Left lung (tissue), 10 donors: ENCODE measurements around the gene DLGAP1. TPM values are rescaled to one million over a fixed set of nuclear protein-coding genes. Genes with fewer than 3 reads are reported as not detected.
A peak's percentile ranks its signal among the peaks of the same experiment; 100 is the strongest.

ENCODE experiments used
- ATAC-seq: fragments of 200-7000 bp; cut with Tn5 transposase; one replicate; pipeline ENCODE4 v1.9.1; 2020; ENCODE audit warnings: moderate library complexity
- DNase-seq, 4 donors: peaks; one replicate each; pipeline ENCODE4 v3.0.0-alpha.2; 2013 to 2020
- H3K27ac ChIP-seq, 2 donors: fragments of 200-600 bp; sonication (generic) in 1 of 2; one replicate each; pipeline versions ENCODE4 v1.5.0 to v1.8.0; 2020 to 2021
- H3K27me3 ChIP-seq, 2 donors: fragments of 200-600 bp; sonication (generic) in 1 of 2; one replicate each; pipeline versions ENCODE4 v1.5.0 to v1.8.0; 2020 to 2021
- H3K36me3 ChIP-seq, 2 donors: fragments of 200-600 bp; sonication (generic) in 1 of 2; one replicate each; pipeline versions ENCODE4 v1.5.0 to v1.8.0; 2020 to 2021
- H3K4me1 ChIP-seq, 2 donors: fragments of 200-600 bp; one replicate each; pipeline ENCODE4 v1.8.0; 2021
- H3K4me3 ChIP-seq, 2 donors: fragments of 200-600 bp; sonication (generic) in 1 of 2; one replicate each; pipeline versions ENCODE4 v1.5.0 to v1.8.0; 2020 to 2021; ENCODE audit warnings: mild to moderate bottlenecking in 1 of 2
- H3K9me3 ChIP-seq, 2 donors: fragments of 200-600 bp; sonication (generic) in 1 of 2; one replicate each; pipeline versions ENCODE4 v1.5.0 to v1.8.0; 2020 to 2021
- intact Hi-C, 2 donors: fragments of 100-400 bp; cut with DNase I; formaldehyde crosslinking; loops; one replicate each; pipeline versions ENCODE4 v1.11.2 to v1.14.2; 2022
- polyA plus RNA-seq, 6 donors: library from polyadenylated mRNA; unstranded; fragments of 120-200 nt; gene quantifications; one replicate each; pipeline ENCODE4 v1.2.1, GENCODE V29; 2013; ENCODE audit not compliant: insufficient read length in 6 of 6
- total RNA-seq, 2 donors: library from RNA; stranded (reverse); fragmentation: NEBNext Ultra II Directional; extraction: Animal tissue kit (Norgen Biotek cat#: 25700); gene quantifications; one replicate each; pipeline ENCODE4 v1.2.1, GENCODE V29; 2021
- TF ChIP-seq, protein P1 (sequence below), 2 donors: fragments of 200-600 bp; sonication (generic) in 1 of 2; IDR thresholded peaks; one replicate each; pipeline versions ENCODE4 v1.5.0 to v1.8.0; 2021; ENCODE audit warnings: antibody characterized with exemption in 2 of 2
- donor health status: DM: no; HTN: yes; CAD: no.
- donor health status: DM: no; HTN: no; CAD: no.

Gene DLGAP1
- total and polyA plus RNA-seq, 8 donors, result 1.6 to 4.0 (median 2.1) TPM

DNA sequence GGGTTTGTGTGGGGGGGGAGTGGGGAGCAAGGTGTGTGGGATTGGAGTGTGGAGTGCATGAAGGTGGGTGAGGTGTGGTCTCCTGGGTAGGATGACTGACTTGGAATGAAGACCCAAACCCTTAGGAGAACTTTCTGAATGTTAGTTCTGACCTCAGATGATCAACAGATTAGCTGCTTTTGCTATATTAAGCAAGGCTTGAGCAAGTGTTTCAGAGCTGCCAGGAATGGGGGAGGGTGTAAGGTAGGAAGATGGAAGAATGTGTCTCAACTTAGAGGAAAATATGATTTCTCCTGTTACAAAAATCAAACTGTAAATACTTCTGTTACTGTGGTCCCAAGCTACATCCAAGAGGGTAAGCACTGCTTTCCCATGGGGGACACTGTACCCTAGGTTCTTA, 731.6 kb downstream of the DLGAP1 start:
- Histone ChIP-seq H3K36me3 (no peaks in the 10 kb centered on the region), H3K4me1 (peaks cover 15 to 45% of the 10 kb centered on the region in 2 donors), H3K4me3 (no peak overlapping the region), H3K9me3 (no peaks in the 10 kb centered on the region), H3K27me3 (no peaks in the 10 kb centered on the region), H3K27ac (peak overlapping the region in 1 of 2 donors; percentile 29)
- no peak for DNase-seq
- intact Hi-C loops, result no loop called here
- no peak for ATAC-seq
- TF ChIP-seq, protein P1, sequence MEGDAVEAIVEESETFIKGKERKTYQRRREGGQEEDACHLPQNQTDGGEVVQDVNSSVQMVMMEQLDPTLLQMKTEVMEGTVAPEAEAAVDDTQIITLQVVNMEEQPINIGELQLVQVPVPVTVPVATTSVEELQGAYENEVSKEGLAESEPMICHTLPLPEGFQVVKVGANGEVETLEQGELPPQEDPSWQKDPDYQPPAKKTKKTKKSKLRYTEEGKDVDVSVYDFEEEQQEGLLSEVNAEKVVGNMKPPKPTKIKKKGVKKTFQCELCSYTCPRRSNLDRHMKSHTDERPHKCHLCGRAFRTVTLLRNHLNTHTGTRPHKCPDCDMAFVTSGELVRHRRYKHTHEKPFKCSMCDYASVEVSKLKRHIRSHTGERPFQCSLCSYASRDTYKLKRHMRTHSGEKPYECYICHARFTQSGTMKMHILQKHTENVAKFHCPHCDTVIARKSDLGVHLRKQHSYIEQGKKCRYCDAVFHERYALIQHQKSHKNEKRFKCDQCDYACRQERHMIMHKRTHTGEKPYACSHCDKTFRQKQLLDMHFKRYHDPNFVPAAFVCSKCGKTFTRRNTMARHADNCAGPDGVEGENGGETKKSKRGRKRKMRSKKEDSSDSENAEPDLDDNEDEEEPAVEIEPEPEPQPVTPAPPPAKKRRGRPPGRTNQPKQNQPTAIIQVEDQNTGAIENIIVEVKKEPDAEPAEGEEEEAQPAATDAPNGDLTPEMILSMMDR (IDR thresholded peaks at IDR 0.05), result no peak

DNA sequence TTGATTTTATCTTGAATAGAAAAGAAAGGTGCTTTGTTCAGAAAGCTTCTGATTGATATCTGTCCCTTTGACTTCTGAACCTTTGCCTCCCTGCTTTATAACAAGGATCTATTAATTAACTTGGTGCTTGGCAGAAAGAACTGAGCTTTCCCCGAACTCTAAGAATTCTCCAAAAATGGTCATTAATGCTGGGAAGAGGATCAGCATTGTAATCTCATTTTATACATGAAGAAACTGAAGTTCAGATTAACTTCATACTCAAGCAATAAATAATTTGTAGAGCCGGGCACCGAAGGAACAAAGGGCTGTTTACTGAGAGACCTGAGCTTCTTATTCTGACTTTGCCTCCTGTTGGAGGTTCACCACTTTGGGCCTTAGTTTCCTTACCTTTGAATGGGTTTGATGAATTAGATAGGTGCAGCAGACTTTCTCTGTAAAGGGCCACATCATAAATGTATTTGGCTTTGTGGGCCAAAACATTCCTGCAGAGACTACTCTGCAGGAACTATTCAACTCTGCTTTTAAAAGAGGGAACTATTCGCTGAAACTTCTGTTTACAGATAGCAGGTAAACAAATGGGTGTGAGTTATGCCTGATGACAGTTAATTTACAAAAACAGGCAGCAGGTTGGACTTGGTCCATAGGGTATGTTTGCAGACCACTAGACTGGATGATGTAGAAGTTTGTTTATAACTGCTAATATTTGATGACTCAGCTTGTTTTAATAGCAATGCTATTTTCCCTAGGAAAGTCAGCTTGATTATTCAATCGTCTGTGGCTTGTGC, 732.3 kb downstream of the DLGAP1 start:
- Histone ChIP-seq H3K27me3 (no peaks in the 10 kb centered on the region), H3K27ac (peak overlapping the region in 1 of 2 donors; percentile 29), H3K4me3 (no peak overlapping the region), H3K4me1 (peaks cover 15 to 45% of the 10 kb centered on the region in 2 donors), H3K36me3 (no peaks in the 10 kb centered on the region), H3K9me3 (no peaks in the 10 kb centered on the region)
- DNase-seq, result peak in 2 of 4 donors; percentile 56 to 80
- ATAC-seq, result peak; percentile 42
- intact Hi-C loops, result no loop called here
- TF ChIP-seq, protein P1 (IDR thresholded peaks at IDR 0.05), result no peak

DNA sequence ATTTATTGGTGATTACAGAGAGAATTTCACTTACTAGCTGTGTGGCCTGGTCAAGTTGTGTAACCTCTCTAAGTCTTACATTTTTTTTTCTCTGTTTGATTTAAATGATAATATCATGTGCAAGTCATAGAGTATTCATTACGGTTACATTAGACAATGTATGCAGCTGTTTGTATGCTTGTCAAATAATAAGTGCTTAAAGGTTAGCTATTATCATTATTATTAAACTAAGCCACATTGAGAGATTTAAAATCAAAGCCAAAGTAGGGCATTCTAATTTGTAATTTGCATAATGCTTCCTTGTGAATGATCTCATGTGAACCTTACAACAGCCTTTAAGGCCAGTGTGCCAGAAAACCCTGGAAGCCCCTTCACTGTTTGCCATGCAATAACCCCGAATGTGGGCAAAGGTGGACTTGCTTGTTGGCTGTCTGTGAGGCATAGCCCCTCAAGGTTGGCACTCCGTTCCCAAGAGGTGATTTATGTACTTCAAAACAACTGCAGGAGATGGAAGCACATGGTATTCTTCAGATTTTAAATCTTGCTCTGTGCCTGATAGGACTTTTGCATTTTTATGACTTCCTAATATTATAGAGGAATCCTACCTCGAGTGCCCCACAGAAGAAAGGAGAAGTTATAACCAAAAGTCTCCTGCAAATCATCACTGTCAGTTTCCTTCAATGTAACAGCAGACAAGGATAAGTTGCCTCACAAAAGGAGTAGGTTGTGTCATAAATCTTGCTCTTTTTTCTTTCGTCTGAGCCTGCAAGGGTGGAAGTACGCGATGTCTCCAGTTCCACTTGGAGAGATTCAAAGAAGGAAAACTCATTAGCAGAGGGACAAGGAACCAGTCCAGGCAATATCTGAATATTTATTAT, 733.1 kb downstream of the DLGAP1 start:
- ATAC-seq (peak; percentile 52), DNase-seq (no peak)
- Histone ChIP-seq H3K36me3 (no peaks in the 10 kb centered on the region), H3K4me1 (peaks cover 15 to 50% of the 10 kb centered on the region in 2 donors), H3K27ac (peak overlapping the region in 1 of 2 donors; percentile 29), H3K9me3 (no peaks in the 10 kb centered on the region), H3K27me3 (no peaks in the 10 kb centered on the region), H3K4me3 (no peak overlapping the region)
- intact Hi-C loops, result no loop called here
- TF ChIP-seq, protein P1 (IDR thresholded peaks at IDR 0.05), result no peak

DNA sequence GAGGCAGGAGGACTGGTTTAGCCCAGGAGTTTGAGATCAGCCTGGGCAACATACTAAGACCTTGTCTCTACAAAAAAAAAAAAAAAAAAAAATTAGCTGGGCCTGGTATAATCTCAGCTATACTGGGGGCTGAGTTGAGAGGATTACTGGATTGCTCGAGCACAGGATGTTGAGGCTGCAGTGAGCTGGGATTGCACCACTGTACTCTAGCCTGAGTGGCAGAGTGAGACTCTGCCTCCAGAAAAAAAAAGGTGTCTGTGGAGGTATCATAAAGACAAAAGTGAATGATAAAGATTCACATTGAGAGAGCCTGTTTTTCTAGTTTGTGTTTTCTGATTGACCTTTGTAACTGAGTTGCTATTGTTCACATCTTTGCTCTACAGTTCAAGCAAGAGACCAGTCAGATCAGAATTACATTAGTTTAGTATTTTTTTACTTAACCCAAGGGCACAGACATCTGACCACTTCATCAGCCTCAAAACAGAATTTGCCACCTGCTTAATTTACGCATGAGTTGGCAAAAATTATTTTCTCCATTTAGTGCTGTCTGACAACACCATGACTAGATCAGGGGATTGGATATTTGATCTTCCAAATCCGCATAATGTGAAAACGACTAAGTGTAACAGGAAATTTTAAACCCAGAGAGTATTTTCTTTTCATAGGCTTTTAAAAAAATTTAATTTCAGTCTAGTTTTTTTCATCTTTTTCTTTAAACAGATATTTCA, 734.1 kb downstream of the DLGAP1 start:
- TF ChIP-seq, protein P1 (IDR thresholded peaks at IDR 0.05), result no peak
- Histone ChIP-seq H3K36me3 (no peaks in the 10 kb centered on the region), H3K27ac (no peak overlapping the region)

More for the DNA sequence above, 734.1 kb downstream of the DLGAP1 start:
- ATAC-seq (no peak), DNase-seq (no peak)
- H3K27me3 ChIP-seq, result no peaks in the 10 kb centered on the region
- no peak overlapping the region for H3K4me3 ChIP-seq
- H3K9me3 ChIP-seq, result no peaks in the 10 kb centered on the region
- peaks cover 15 to 45% of the 10 kb centered on the region in 2 donors for H3K4me1 ChIP-seq
- intact Hi-C loops, result no loop called here
